OCI-LY1 (cell line): ENCODE results near the gene SPINK9.

Experiments used
- CTCF ChIP-seq: fragments of 200-600 bp; sonication (generic), shearing (Covaris generic); IDR thresholded peaks from 2 replicates; pipeline ENCODE4 v1.5.1; 2017; ENCODE audit warnings: mild to moderate bottlenecking, antibody characterized with exemption, low read length, moderate library complexity, mixed read lengths
- EZH2 ChIP-seq: fragments of 200-600 bp; sonication (generic), shearing (Covaris generic); IDR thresholded peaks from 2 replicates; pipeline ENCODE4 v1.8.0; 2017; ENCODE audit warnings: borderline replicate concordance, mixed run types, mild to moderate bottlenecking, antibody characterized with exemption, low read length, moderate library complexity, mixed read lengths

GRCh38 chr5:148353634-148354033, 18.3 kb downstream of the SPINK9 start:
- peak; percentile 16; the same call in 1 of the 2 replicates for TF ChIP-seq CTCF
- TF ChIP-seq EZH2, result no peak
